Measurements from ENCODE around the gene KRT75.

- TF ChIP-seq CTCF (tag by site-specific recombination; IDR thresholded peaks at IDR 0.05): no peak
- TF ChIP-seq ZBTB10 (tag by site-specific recombination; IDR thresholded peaks at IDR 0.05): no peak
- no peak for TF ChIP-seq ZNF169 (tag by site-specific recombination; IDR thresholded peaks at IDR 0.05)
- no peak for TF ChIP-seq ZBTB17 (tag by site-specific recombination; IDR thresholded peaks at IDR 0.05)
- no peak for TF ChIP-seq ZNF747 (tag by site-specific recombination; IDR thresholded peaks at IDR 0.05)
- TF ChIP-seq ZNF639 (tag by site-specific recombination; IDR thresholded peaks at IDR 0.05): no peak
- TF ChIP-seq REST (tag by site-specific recombination; IDR thresholded peaks at IDR 0.05): no peak
- TF ChIP-seq KLF17 (tag by site-specific recombination; IDR thresholded peaks at IDR 0.05): no peak
- TF ChIP-seq SP2 (tag by site-specific recombination; IDR thresholded peaks at IDR 0.05): no peak
- TF ChIP-seq ZNF266 (tag by site-specific recombination; IDR thresholded peaks at IDR 0.05; ENCODE audit: low read depth): no peak
- no peak for TF ChIP-seq ZNF335 (tag by site-specific recombination; conservative IDR thresholded peaks at IDR 0.05)
These were observed 1.5 kb downstream of the KRT75 start for GRCh38 chr12:52432559-52433207.

All from HEK293 (cell line).